GM10266 (cell line): ENCODE measurements around the gene IDH3G.

Experiments
- DNase-seq: peaks from one replicate; pipeline ENCODE4 v3.0.0; 2012; ENCODE audit errors: extremely low spot score
- TF ChIP-seq, protein P1 (sequence below): IDR thresholded peaks from 2 replicates; pipeline ENCODE4 v1.5.1; 2012; ENCODE audit warnings: mild to moderate bottlenecking, low read depth; ENCODE audit not compliant: control insufficient read depth, insufficient read depth; ENCODE audit errors: missing control alignments

Gene IDH3G

DNA sequence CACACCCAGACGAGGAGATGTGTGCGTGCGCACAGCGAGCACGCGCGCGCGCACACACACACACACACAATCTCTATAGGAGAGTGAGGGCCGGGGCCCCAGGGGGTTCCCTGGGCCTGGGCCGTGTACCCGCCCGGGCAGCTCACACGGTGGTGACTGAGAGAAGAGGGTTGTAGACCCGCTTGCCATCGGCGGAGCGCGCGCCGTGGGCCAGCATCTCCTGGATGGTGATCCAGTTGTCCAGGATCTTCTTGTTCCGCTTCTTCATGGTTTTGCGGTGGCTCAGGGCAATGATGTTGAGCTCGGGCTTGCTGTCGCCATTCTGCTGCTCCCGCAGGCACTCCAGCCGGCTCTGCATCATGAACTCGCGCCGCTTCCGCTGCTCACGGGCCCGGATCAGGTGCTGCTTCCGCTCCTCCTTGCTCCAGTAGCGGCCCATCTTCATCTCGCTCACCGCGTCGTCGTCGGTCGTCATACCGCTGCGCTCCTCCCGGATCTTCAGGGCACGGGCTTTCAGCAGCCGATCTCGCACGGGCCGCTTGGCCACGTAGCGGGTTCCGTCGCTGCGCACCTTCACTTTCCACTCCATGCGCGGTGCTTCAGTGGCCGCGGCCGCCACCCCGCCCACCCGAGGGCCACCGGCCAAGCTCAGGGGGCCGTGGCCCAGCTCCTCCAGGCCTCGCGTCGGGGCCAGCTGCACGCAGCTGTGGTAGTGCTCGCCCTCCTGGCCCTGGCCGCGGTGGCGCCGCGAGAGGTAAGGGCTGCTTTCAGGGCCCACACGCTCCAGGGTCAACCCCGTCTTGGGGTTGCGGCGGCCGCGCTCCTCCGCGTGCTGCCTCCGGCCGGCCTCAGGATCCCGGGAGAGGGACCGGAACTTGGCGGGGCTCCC, 9.3 kb upstream of the IDH3G start:
- TF ChIP-seq, protein P1, sequence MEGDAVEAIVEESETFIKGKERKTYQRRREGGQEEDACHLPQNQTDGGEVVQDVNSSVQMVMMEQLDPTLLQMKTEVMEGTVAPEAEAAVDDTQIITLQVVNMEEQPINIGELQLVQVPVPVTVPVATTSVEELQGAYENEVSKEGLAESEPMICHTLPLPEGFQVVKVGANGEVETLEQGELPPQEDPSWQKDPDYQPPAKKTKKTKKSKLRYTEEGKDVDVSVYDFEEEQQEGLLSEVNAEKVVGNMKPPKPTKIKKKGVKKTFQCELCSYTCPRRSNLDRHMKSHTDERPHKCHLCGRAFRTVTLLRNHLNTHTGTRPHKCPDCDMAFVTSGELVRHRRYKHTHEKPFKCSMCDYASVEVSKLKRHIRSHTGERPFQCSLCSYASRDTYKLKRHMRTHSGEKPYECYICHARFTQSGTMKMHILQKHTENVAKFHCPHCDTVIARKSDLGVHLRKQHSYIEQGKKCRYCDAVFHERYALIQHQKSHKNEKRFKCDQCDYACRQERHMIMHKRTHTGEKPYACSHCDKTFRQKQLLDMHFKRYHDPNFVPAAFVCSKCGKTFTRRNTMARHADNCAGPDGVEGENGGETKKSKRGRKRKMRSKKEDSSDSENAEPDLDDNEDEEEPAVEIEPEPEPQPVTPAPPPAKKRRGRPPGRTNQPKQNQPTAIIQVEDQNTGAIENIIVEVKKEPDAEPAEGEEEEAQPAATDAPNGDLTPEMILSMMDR: no peak
- DNase-seq: no peak

DNA sequence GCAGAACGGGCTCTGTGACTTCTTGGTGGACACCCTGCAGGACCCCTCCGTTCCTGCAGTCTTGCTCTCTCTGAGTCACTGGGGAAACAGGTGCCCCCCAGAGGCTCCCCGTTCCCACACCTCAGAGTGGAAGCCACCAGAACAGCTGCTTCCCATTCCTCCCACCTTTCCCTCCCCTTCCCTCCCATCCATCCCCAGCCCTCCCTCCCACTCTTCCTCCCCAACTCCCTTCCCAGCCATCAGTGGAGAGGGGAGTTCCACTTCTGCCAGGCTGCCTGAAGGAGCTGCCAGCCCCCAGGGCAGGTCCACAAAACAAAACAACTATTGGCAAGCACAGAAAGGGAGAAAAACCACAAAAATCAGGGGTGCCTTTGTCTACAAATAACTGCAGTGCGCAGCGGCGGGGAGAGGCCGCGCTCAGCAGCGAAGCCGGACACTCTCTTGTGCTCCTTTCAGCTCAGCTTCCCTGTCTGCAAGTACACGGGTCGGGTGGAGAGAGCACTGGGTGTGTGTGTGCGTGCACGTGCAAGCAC, 8.4 kb upstream of the IDH3G start:
- DNase-seq: no peak
- TF ChIP-seq, protein P1: no peak

DNA sequence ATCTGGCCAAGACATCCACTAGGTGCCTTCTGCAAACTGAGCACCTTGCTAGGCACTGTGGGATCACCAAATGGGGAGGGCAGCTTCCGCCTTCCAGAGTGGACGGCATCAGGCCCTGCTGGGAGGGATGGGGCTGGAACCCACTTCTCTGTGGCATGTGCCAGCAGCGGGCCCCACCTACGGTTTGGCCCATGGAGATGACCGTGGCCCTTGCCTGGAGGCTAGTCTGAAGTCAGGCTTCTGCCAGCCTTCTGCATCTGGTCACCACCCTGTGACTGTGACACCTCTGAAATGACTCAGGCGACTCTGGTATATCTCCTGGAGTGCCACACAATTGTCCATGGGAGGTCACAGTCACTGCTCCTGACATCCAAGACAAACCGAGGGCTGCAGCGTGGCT, 7.5 kb upstream of the IDH3G start:
- TF ChIP-seq, protein P1: no peak
- DNase-seq: no peak

DNA sequence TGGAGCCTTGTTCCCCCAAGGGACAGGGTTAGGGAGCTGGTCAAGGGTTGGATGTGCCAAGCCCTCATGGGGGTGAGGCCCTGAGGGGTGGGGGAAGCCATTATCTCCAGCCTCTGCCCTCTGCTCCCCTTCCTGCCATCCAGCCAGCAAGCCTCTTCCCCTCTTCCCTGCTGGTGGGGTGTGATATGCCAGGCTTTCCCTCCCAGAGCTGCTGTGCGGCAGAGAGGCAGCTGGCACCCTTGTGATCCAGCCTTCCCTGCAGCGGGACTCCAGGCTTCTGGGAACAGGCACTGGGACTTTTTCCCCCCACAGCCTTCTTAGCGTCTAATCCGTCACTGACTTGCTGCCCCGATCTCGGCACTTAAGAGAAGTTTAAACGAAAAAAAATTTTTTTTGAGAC, 6.6 kb upstream of the IDH3G start:
- TF ChIP-seq, protein P1: no peak
- no peak for DNase-seq

DNA sequence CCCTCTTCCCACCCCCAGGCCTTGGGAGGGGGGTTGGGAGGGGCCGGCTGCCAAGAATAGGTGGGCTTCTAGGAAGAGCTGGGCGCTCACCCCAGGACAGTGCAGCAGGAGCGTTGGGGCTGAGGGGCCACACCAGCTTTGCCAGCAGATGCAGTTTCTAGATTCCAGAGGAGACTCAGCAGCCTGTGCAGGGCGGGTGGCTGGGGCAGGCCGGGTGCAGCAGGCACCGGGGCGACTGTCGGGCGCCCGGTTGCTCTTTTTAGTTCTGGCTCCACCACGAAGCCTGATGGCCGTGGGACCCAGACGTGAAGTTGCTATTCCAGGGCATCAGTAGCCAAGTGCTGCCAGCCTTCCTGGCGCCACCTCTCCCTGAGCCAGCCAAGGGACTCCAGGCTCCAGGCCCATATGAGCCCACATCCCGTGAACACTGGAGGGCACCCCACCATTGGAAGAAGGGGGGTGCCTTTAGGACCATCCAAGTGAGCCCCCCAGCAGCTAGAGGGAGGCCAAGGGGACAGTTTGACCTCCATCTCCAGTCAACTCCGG, 6.1 kb upstream of the IDH3G start:
- TF ChIP-seq, protein P1: no peak

DNA sequence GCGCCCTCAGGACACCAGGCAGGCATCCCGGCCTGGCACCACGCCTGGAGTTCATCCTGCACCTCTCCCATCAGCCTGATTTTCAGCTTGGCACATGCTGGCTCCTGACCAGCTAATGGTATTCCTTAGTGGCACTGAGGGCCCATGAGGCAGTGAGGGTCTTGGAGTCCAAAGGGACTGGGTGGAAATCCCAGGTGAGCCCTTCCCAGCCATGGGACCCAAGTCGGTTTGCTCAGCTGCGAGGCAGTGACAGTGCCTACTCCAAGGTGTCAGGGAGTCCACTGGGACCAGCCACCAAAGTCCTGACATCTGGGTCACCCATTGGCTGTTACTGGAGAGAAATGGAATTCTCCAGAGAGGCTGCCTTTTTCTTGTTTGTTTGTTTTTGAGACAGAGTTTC, 5.2 kb upstream of the IDH3G start:
- no peak for DNase-seq
- TF ChIP-seq, protein P1: no peak

More for the DNA sequence above, 6.1 kb upstream of the IDH3G start:
- DNase-seq: no peak
